T-helper 2 cell treated with Interferon-gamma antibody and Interleukin-4, amounts not matched to agents 5 μg/mL and 100 μg/mL, for 36 hours (primary cell): ENCODE results near the gene DHRS1.
A peak's percentile ranks its signal among the peaks of the same experiment; 100 is the strongest.

Source experiments
- DNase-seq: peaks from one replicate; pipeline ENCODE4 v3.0.0; 2021; ENCODE audit warnings: low spot score
- H3K27ac Mint-ChIP-seq: one replicate; pipeline ENCODE4 v1.8.0; 2021; ENCODE audit warnings: mild to moderate bottlenecking, mixed read lengths
- H3K27me3 Mint-ChIP-seq: one replicate; pipeline ENCODE4 v1.8.0; 2021; ENCODE audit warnings: low read depth, mixed read lengths
- H3K36me3 Mint-ChIP-seq: one replicate; pipeline ENCODE4 v1.8.0; 2021; ENCODE audit warnings: low read depth, mixed read lengths
- H3K4me1 Mint-ChIP-seq: one replicate; pipeline ENCODE4 v1.8.0; 2021; ENCODE audit warnings: low read depth, mixed read lengths
- H3K4me3 Mint-ChIP-seq: one replicate; pipeline ENCODE4 v1.8.0; 2022; ENCODE audit warnings: mild to moderate bottlenecking, moderate library complexity, mixed read lengths
- H3K9me3 Mint-ChIP-seq: one replicate; pipeline ENCODE4 v1.8.0; 2021; ENCODE audit warnings: mixed read lengths

The DHRS1 gene

DNA sequence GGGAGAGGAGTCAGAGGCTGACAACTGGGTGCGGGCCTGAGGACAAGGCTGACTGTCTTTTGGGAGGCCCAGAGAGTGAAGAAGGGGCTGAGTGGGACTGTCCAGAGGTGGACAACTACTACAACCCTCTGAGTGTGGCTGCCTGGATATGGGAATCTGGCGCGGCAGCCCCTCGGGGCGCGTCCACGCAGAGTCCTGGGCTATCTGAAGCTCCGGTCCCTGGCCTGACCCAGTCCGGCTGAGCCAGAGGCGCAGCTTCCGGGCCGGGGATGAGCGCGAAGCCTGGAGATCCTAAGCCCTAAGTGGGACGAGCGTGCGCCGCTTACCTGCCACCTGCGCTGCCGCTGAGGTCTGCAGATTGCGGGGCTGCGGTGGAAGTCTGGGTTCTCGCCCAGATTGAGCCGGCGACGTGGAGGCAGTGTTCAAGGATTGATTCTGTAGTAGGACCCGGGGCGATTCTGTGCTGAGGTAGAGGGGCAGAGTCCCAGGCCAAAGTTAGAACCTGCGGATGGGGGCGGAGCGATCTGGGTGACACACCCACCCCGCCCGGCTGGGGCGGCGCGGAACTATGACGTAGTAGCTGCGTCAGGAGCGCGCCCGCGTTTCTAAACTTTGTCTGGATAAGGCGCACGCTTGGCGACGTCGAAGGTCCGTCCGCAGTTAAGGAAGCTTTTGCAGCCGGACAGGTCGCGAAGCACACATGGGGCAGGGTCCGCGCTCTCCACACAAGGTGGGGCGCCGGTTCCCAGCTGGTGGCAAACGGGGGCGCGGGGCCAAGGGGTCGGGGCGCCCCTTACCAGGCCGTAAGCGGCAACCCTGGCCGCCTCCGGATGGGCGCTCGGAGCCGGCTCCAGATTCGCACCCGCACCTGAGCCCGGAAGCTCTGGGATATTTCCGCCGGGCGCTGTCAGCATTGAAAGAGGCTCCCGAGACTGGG, at the start of gene DHRS1, which contains the start of gene NOP9:
DHRS1 (minus strand) TSS at position 526 of the 937 bp plus-strand sequence. CDS start 674 bp downstream, outside the sequence.
NOP9 (plus strand) TSS at position 596 of the 937 bp plus-strand sequence; CDS start at position 701, 105 bp downstream.
- Mint-ChIP-seq H3K4me3 (peak within 1 kb of the TSS; percentile 93), H3K27ac (peak within 1 kb of the TSS; percentile 94), H3K9me3 (no peaks in the 10 kb centered on the region), H3K27me3 (no peaks in the 10 kb centered on the region), H3K36me3 (peaks cover 52% of the 10 kb centered on the region), H3K4me1 (peaks cover 32% of the 10 kb centered on the region)
- DNase-seq: peak; percentile 91

DNA sequence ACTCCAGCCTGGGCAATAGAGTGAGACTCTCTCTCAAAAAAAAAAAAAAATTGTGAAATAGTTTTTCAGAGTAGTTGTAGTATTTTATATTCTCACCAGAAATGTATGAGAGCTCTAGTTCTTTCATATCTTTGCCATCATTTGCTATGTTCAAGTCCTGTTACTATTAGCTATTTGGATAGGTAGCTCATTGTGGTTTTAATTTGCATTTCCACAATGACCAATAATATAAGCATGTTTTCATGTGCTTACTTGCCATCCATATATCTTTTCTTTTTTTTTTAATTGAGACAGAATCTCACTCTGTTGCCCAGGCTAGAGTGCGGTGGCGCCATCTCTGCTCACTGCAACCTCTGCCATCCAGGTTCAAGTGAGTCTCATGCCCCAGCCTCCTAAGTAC, 48.6 kb upstream of the DHRS1 start:
- H3K27ac Mint-ChIP-seq: no peak overlapping the region
- no peaks in the 10 kb centered on the region for H3K36me3 Mint-ChIP-seq
- DNase-seq: no peak
- no peaks in the 10 kb centered on the region for H3K9me3 Mint-ChIP-seq
- no peaks in the 10 kb centered on the region for H3K4me1 Mint-ChIP-seq
- H3K4me3 Mint-ChIP-seq: no peak overlapping the region
- H3K27me3 Mint-ChIP-seq: peaks cover 53% of the 10 kb centered on the region

DNA sequence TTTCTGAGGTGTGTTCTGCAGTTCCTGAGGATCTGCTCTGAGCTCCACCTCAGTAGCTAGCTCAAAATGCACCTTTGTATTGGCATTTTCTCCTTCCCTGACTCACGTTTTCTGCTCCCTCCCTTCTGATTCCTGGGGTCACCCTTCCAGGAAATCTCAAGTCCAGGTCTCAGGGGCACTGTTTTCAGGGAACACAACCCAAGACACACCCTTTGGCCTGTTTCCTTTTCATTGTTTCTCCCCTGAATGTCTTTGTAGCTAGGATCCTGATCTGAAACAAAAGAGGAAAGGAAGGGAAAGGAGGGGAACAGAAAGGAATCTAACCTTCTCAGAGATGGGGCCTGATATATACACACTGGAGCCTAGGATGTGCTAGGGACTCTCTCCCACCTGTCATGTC, 47.6 kb upstream of the DHRS1 start:
- no peak for DNase-seq
- no peaks in the 10 kb centered on the region for H3K4me1 Mint-ChIP-seq
- H3K36me3 Mint-ChIP-seq: no peaks in the 10 kb centered on the region
- H3K4me3 Mint-ChIP-seq: no peak overlapping the region
- peaks cover 57% of the 10 kb centered on the region for H3K27me3 Mint-ChIP-seq
- no peak overlapping the region for H3K27ac Mint-ChIP-seq
- no peaks in the 10 kb centered on the region for H3K9me3 Mint-ChIP-seq

GRCh38 chr14:24343795-24344660, 44.4 kb upstream of the DHRS1 start:
- no peak for DNase-seq
- Mint-ChIP-seq H3K9me3 (no peaks in the 10 kb centered on the region), H3K4me3 (no peak overlapping the region), H3K27ac (no peak overlapping the region), H3K36me3 (no peaks in the 10 kb centered on the region), H3K27me3 (peaks cover 35% of the 10 kb centered on the region), H3K4me1 (peaks cover 7% of the 10 kb centered on the region)

DNA sequence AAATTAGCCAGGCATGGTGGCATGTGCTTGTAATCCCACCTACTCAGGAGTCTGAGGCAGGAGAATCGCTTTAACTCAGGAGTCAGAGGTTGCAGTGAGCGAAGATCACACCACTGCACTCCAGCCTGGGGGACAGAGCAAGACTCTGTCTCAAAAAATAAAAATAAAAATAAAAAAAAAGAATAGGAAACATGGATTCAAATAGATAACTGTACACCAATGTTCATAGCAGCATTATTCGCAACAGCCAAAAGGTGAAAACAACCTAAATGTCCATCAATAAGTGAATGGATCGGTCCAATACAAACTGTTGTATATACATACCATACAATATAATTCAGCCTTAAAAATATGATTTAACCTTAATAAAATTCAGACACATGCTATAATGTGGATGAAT, 43.3 kb upstream of the DHRS1 start:
- peaks cover 32% of the 10 kb centered on the region for H3K27me3 Mint-ChIP-seq
- peaks cover 10% of the 10 kb centered on the region for H3K4me1 Mint-ChIP-seq
- H3K36me3 Mint-ChIP-seq: peaks cover 7% of the 10 kb centered on the region
- no peak for DNase-seq
- no peaks in the 10 kb centered on the region for H3K9me3 Mint-ChIP-seq
- no peak overlapping the region for H3K27ac Mint-ChIP-seq
- no peak overlapping the region for H3K4me3 Mint-ChIP-seq

GRCh38 chr14:24340606-24341005, 41.0 kb upstream of the DHRS1 start:
- Mint-ChIP-seq H3K4me1 (peaks cover 20% of the 10 kb centered on the region), H3K27ac (no peak overlapping the region), H3K9me3 (no peaks in the 10 kb centered on the region)

DNA sequence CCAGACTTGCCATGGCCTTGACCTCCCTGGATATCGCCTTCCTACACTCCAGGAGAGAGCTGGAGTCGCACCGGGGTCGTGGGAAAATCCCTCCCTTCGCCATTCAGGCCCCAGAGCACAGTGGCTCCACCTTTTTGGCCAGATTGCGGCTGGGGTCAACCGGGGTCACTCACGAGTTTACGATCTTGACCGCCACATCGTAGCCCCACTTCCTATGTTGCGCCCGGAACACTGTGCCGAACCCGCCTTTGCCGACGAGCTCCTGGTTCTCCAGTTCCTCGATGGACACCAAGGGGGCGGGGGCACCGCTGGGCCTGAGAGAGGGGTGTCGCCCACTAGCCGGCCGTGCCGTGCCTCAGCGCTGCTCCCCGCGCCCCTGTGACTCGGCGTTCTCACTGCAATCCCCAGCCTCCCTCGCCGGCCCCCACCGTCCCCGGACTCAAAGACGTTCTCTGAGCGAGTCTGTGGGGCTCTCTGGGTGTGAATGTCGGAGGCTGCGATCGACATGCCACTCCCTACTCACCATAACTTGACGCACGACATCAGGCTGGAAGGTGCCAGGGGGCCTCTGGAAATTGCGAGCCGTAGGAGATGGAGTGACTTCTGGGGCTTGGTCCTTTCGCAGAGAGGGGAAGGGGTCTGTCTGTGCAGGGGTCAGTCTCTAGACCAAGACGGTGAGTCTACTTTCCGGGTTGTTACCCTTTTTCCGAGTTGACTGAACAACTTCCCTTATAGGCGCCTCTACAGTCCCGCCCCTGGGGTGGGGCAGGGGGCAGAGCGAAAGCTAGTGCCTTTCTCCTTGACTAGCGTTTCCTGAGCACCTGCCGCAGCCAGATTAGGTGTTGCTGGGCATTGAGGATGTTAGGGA, 39.9 kb upstream of the DHRS1 start, which contains the start of gene RIPK3:
RIPK3 (minus strand) TSS at position 708 of the 868 bp plus-strand sequence; CDS start at position 543, 165 bp downstream.
- peaks cover 33% of the 10 kb centered on the region for H3K36me3 Mint-ChIP-seq
- peaks cover 34% of the 10 kb centered on the region for H3K27me3 Mint-ChIP-seq
- no peaks in the 10 kb centered on the region for H3K9me3 Mint-ChIP-seq
- H3K4me1 Mint-ChIP-seq: peaks cover 25% of the 10 kb centered on the region
- peak; percentile 64 for DNase-seq
- peak within 1 kb of the TSS; percentile 96 for H3K4me3 Mint-ChIP-seq
- peak within 1 kb of the TSS; percentile 86 for H3K27ac Mint-ChIP-seq

More at GRCh38 chr14:24340606-24341005, 41.0 kb upstream of the DHRS1 start:
- H3K4me3 Mint-ChIP-seq: no peak overlapping the region
- peaks cover 27% of the 10 kb centered on the region for H3K36me3 Mint-ChIP-seq
- no peak for DNase-seq
- H3K27me3 Mint-ChIP-seq: peaks cover 28% of the 10 kb centered on the region

- Mint-ChIP-seq H3K9me3 (no peaks in the 10 kb centered on the region), H3K27me3 (peaks cover 36% of the 10 kb centered on the region), H3K4me1 (peaks cover 28% of the 10 kb centered on the region), H3K4me3 (peak overlapping the region; percentile 96), H3K27ac (no peak overlapping the region), H3K36me3 (peaks cover 33% of the 10 kb centered on the region)
- DNase-seq: no peak
These were observed 39.3 kb upstream of the DHRS1 start for GRCh38 chr14:24338843-24339242.

GRCh38 chr14:24337824-24338175, 38.2 kb upstream of the DHRS1 start:
- no peaks in the 10 kb centered on the region for H3K9me3 Mint-ChIP-seq
- peaks cover 37% of the 10 kb centered on the region for H3K27me3 Mint-ChIP-seq
- peaks cover 29% of the 10 kb centered on the region for H3K4me1 Mint-ChIP-seq
- peak overlapping the region; percentile 96 for H3K4me3 Mint-ChIP-seq
- H3K36me3 Mint-ChIP-seq: peaks cover 33% of the 10 kb centered on the region
- H3K27ac Mint-ChIP-seq: no peak overlapping the region
- no peak for DNase-seq

DNA sequence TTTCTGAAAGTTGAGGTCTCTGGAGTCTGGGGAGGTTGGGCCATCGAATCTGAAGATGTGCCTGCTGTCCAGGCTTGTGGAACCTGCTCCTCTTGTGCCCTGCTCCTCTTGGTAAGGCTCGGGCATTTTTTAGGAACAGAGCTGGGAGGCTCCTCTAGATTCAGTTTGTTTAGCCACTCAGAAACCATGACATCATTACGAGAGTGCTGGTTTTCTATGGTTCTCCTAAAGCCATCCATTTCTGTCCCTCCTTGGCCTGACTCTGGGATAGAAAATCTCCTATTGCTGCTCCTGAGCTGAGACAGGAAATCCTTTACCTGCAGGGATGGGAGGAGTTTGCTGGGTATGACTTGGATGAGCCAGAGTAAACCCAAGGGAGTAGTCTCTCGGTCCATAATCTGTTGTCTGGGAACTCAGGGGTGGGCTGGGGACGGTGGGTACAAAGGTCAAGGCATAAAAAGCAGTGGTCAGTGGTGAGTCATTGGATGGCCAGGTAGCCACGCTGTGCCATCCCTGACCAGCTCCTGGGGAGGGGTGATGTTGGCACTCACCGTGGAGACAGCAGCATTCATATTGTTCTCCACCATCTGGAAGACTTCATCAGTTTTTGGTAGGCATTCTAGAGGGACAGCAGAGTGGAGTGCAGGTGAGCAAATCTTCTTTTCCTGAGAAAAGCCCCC, 37.7 kb upstream of the DHRS1 start:
- no peak for DNase-seq
- Mint-ChIP-seq H3K36me3 (peaks cover 34% of the 10 kb centered on the region), H3K27ac (no peak overlapping the region), H3K9me3 (no peaks in the 10 kb centered on the region), H3K4me1 (peaks cover 32% of the 10 kb centered on the region), H3K4me3 (no peak overlapping the region), H3K27me3 (peaks cover 35% of the 10 kb centered on the region)

DNA sequence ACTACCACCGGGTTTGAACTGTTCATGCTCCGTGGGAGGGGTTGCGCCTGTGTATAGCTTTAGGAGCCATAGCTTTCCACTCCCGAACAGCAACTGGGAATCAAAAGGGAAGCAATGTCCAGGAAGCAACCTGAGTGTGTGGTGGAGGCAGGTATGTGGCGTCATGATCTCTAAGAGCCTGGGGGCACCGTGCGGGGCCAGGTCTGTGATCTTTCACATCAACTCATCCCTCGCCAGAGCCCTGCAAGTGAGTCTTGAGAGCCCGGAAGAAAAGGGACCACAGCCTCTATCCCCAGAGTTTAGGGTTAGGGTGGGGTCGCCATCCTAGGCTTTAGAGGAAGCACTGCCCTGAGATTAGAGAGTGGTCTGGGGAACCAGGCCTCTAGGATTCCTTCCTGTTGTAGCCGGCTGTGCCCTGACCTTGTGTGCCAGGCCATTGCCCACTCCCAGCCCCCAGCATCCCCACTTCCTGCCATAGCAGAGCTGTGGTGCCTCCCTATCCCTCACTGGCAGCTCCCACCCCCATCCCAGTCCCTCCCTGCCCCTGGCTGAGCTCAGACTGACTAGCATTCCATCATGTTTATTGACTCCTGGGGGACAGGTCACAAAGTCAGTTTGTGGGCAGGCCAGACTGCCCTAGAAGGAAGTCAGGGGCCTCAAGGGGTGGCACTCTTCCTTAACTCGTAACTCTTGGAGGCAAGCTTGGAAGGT, 36.0 kb upstream of the DHRS1 start:
- H3K27ac Mint-ChIP-seq: no peak overlapping the region
- H3K36me3 Mint-ChIP-seq: peaks cover 35% of the 10 kb centered on the region
- H3K9me3 Mint-ChIP-seq: no peaks in the 10 kb centered on the region
- peaks cover 39% of the 10 kb centered on the region for H3K4me1 Mint-ChIP-seq
- peaks cover 30% of the 10 kb centered on the region for H3K27me3 Mint-ChIP-seq
- no peak for DNase-seq
- H3K4me3 Mint-ChIP-seq: no peak overlapping the region
